GM19324 (cell line): ENCODE results near the gene RSBN1.
"Not testable (repeated sequence)": the region's sequence is repeated elsewhere in the genome, so short reads cannot be mapped to it uniquely, and the experiment has no call there.

Experiments used
- ATAC-seq: cut with Tn5 transposase; IDR thresholded peaks from one replicate; pipeline ENCODE4 v1.9.1; 2021; ENCODE audit warnings: mild to moderate bottlenecking, moderate library complexity; ENCODE audit not compliant: unreplicated experiment, low FRiP score

RSBN1 gene

GRCh38 chr1:113783254-113784103 lies 28.8 kb downstream of the RSBN1 start:
- peak; percentile 82 for ATAC-seq

DNA sequence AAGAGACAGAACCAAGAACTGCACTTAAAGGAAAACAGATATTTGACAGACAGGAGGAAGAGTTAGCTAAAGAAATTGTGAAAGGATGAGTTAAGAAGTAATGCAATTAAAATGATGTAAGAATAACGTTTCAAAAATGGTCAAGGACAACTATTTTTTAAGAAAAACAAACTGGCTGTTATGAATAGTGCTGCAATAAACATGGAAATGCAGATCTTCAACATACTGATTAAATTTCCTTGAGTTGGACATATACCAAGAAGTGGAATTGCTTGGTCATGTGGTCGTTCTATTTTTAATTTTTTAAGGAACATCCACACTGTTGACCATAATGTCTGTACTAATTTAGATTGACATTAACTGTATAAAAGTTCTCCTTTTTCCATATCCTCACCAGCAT lies 29.9 kb downstream of the RSBN1 start:
- ATAC-seq, result no peak

DNA sequence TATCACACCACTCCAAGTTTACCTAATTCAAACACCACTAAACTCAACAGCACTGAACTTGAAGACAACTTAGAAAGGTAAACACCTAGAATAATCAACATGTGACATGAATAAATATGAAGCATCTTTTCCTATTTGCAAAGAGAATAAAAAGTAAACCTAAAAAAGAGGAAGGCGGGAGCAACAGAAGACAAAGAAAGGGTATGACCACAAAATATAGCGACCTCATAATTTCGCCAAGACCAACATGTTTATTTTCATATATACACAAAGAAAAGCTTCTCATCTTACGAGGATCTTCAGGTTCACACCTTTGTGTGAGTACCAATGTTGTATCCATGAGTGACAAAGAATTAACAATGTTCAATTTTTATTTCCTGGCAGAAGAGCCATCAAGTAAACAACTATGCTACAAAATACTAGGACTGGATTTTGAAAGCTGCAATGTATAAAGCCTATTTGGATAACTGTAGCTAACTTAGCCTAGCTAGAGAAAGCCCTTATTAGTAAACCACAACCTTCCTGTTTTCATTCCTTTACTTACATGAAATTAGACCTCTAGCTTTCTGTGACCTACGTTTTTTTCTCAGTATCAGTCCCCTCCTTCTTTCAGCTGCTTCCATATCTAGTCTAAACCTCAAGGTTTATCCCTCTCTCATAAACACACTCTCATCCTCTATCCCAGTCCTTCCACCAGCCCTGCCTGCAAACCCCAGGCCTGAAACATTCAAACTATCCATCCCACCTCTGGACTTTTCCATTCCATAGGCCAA lies 31.7 kb downstream of the RSBN1 start:
- ATAC-seq, result no peak

- ATAC-seq, result no peak
Observed at GRCh38 chr1:113779542-113779941, 32.7 kb downstream of the RSBN1 start.

DNA sequence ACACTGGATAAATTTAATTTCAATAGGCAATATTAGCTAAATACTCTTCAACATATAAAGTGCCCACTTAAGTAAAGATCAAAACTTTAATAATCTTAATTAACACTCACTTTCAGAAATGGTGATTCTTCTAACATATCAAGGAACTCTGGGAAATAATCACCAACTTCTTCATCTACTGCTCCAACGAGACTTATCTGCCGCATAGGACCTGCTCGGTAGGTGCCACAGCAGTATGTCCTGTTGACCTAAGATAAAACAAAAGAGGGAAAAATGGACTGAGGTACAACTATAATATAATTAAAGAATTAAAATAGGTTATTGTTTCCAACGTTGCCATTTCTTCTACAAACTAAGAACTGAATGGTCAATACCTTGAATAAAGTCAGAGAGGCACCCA lies 34.7 kb downstream of the RSBN1 start:
- ATAC-seq, result no peak

GRCh38 chr1:113770031-113770430 lies 42.2 kb downstream of the RSBN1 start:
- no peak for ATAC-seq

DNA sequence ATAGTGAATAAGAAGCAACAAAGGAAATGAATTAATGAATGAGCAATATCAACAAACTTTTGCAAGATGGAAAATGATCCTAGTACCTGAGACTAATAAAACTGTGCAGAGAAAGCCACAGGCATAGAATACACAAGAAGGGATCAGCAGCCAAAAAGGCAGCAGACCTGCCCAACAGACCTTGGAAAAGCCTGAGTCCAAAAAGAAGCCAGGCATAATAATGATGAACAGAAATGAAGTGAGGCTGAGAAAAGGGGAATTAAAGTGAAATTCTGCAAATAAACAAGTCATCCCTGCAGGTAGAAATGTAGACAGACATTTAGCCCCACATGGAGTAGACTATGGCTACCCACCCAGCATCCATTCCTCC lies 42.7 kb downstream of the RSBN1 start:
- ATAC-seq, result no peak

- no peak for ATAC-seq
Observed at GRCh38 chr1:113768916-113769600, 43.2 kb downstream of the RSBN1 start.

GRCh38 chr1:113765306-113766230 lies 46.7 kb downstream of the RSBN1 start:
- no peak for ATAC-seq

DNA sequence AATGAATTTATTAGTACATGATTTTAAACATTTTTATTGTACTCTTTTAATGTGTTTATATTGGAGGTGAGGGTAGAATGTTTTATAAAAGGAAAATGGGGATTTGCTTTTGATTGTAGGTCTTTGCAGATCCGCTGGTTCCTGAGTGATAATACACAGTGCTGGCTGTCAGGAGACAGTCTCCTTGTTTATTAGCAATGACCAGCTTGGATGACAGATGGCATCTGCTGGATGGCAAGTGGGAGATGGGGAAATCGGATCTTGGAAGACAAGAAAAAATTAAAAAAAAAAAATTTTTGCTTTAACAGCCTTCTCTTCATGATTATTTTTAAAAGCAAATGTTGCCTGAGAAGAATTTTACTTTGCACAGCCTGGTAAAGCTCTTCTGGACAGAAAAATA lies 48.6 kb downstream of the RSBN1 start:
- ATAC-seq, result no peak

DNA sequence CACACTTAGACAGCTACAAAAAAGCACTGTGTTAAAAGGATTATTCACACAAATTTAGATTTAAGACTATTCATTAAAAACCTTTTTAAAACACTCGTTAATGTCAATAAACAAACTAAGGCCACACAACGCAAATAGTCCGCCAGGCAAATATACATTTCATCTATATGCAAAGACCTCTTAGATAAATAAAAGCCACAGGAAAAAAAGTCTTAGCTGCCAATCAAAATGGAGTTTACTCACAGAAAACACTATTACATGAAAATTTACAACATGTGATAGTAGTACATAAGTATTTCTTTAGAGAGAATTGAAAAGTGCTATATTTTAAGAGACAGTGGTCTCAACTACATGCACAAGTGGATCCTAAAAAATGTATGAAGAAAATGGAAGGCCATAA lies 50.3 kb downstream of the RSBN1 start:
- ATAC-seq, result no peak

- no peak for ATAC-seq
Observed at GRCh38 chr1:113760102-113761080, 51.9 kb downstream of the RSBN1 start.

GRCh38 chr1:113759333-113760101 lies 52.8 kb downstream of the RSBN1 start, which contains the start of gene PHTF1:
PHTF1 (minus strand) TSS chr1:113759486; CDS start chr1:113758703, 783 bp downstream.
- ATAC-seq, result peak; percentile 93

- peak; percentile 77 for ATAC-seq
Observed at GRCh38 chr1:113758631-113759332, 53.5 kb downstream of the RSBN1 start.

DNA sequence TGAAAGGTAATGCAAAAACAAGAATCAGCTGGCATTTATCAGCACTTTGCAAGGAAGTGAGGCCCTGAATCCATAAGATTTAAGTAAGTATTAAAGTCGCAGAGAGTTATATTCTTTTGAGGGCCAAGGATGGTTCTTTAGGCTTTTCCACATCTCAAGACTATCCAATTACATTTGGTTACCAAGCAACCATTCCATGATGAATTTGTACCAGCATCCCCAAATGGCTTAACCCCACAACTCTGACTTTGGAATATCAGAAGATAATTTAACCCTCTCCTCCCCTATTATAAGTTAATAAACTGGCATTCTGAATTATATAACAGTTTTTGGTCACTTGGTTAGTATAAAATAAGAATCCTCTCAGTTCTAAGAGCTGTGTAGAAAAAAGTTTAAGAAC lies 55.8 kb downstream of the RSBN1 start:
- ATAC-seq, result no peak

DNA sequence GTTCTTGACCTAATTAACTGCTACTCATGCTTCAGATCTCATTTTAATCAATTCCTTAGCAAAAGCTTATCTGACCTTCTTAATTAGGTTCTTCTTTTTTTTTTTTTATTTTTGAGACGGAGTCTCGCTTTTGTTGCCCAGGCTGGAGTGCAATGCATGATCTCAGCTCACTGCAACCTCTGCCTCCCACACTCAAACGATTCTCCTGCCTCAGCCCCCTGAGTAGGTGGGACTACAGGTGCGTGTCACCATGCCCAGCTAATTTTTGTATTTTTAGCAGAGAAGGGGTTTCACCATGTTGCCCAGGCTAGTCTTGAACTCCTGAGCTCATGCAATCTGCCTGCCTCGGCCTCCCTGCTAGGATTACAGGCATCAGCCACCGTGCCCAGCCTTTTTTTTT lies 58.9 kb downstream of the RSBN1 start:
- not testable (repeated sequence) for ATAC-seq

- no peak for ATAC-seq
Observed at GRCh38 chr1:113751516-113751915, 60.8 kb downstream of the RSBN1 start.

GRCh38 chr1:113751114-113751513 lies 61.2 kb downstream of the RSBN1 start:
- no peak for ATAC-seq
